ENCODE results near the gene BICDL2. TPM values are rescaled to one million over a fixed set of nuclear protein-coding genes. Genes with fewer than 3 reads are reported as not detected.

BICDL2 gene
- total RNA-seq, 2 experiments from 2014 or later = 0.77 to 0.92 TPM

DNA sequence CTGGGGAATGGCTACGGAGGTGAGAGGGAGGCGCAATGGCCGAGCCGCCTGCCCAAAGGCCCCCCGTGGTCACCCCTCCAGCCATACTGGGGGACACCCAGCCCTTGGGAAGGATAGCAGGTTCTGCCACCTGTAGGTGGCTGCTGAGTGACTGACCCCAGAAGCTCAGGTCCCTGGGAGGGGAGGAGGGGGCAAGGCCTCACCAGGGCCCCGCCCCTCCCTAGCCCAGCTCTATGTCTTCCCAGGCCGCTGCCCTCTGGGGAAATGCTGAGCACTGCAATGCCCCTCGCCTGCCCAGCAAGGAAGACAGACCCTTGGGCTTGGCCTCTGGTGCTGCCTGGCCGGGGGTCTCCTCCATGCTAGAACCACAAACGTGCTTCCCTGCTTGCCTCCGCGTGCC, 35.4 kb downstream of the BICDL2 start:
- CTCF ChIA-PET = interaction anchor here (1.5 to 5.8 kb wide), 3 partner anchors 28 to 128 kb away, joined by 3 to 85 read pairs (median 5); no protein-coding TSS in a partner anchor
- H3K27me3 Mint-ChIP-seq = peaks cover 3% of the 10 kb centered on the region
- H3K4me3 Mint-ChIP-seq = no peak overlapping the region
- no peaks in the 10 kb centered on the region for H3K9me3 Mint-ChIP-seq
- H3K36me3 Mint-ChIP-seq (ENCODE audit: low read depth) = no peaks in the 10 kb centered on the region
- H3K27ac Mint-ChIP-seq = no peak overlapping the region
- intact Hi-C loops (cut with micrococcal nuclease) = no loop called here
- ATAC-seq (no peak), DNase-seq (no peak)
- H3K4me1 Mint-ChIP-seq (ENCODE audit: low read depth) = no peaks in the 10 kb centered on the region
- no peak for TF ChIP-seq CTCF (IDR thresholded peaks at IDR 0.05)
- POLR2A ChIA-PET = interaction anchor here (0.8 to 1.1 kb wide), 3 partner anchors 29 to 116 kb away, joined by 3 to 4 read pairs (median 4); no protein-coding TSS in a partner anchor

DNA sequence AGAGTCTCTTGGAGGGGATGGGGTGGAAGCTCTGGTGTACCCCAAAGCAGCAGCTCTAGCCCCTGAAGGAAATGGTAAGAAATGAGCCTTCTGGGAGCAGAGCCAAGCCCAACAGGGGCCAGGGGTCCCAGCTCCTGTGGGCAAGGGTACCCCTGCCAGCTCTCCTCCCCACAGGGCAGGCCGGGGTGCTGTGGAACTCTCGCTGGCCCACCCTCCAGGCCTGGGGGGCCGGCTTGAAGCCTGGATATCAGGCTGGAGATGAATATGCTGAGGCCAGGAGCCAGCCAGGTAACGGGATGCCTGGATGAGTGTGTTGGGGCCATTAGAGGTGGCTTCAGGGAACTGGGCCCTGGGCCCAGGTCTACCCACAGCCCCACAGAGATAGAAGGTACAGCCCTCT, 36.2 kb downstream of the BICDL2 start:
- Mint-ChIP-seq H3K4me1 (ENCODE audit: low read depth) (no peaks in the 10 kb centered on the region), H3K27me3 (peaks cover 3% of the 10 kb centered on the region), H3K9me3 (no peaks in the 10 kb centered on the region), H3K4me3 (no peak overlapping the region), H3K36me3 (ENCODE audit: low read depth) (no peaks in the 10 kb centered on the region), H3K27ac (no peak overlapping the region)
- no peak for TF ChIP-seq CTCF (IDR thresholded peaks at IDR 0.05)
- DNase-seq (no peak), ATAC-seq (no peak)
- intact Hi-C loops (cut with micrococcal nuclease) = no loop called here
- ChIA-PET POLR2A (interaction anchor here (0.6 to 1.1 kb wide), 4 partner anchors 21 to 51 kb away, joined by 3 to 4 read pairs (median 3); no protein-coding TSS in a partner anchor), CTCF (interaction anchor here (5.8 kb wide), 1 partner anchor 29 kb away, joined by 85 read pairs; no protein-coding TSS in a partner anchor)

GRCh38 chr16:2999929-3000328, 36.8 kb downstream of the BICDL2 start:
- CTCF ChIA-PET = interaction anchor here (5.8 kb wide), 1 partner anchor 29 kb away, joined by 85 read pairs; no protein-coding TSS in a partner anchor
- no peak overlapping the region for H3K27ac Mint-ChIP-seq
- ATAC-seq = no peak
- no peak for TF ChIP-seq CTCF (IDR thresholded peaks at IDR 0.05)
- intact Hi-C loops (cut with micrococcal nuclease) = no loop called here
- H3K4me3 Mint-ChIP-seq = no peak overlapping the region
- POLR2A ChIA-PET = interaction anchor here (0.6 to 1.0 kb wide), 2 partner anchors 20 to 52 kb away, joined by 3 read pairs; no protein-coding TSS in a partner anchor
- no peaks in the 10 kb centered on the region for H3K4me1 Mint-ChIP-seq (ENCODE audit: low read depth)
- H3K9me3 Mint-ChIP-seq = no peaks in the 10 kb centered on the region
- H3K36me3 Mint-ChIP-seq (ENCODE audit: low read depth) = no peaks in the 10 kb centered on the region
- no peak for DNase-seq
- peaks cover 3% of the 10 kb centered on the region for H3K27me3 Mint-ChIP-seq

GRCh38 chr16:2996298-2996697, 40.4 kb downstream of the BICDL2 start:
- no peaks in the 10 kb centered on the region for H3K4me1 Mint-ChIP-seq (ENCODE audit: low read depth)
- H3K27me3 Mint-ChIP-seq = no peaks in the 10 kb centered on the region
- no peak for DNase-seq
- no peaks in the 10 kb centered on the region for H3K36me3 Mint-ChIP-seq (ENCODE audit: low read depth)
- ChIA-PET POLR2A (no interaction called here), CTCF (interaction anchor here (1.0 kb wide), 1 partner anchor 32 kb away, joined by 3 read pairs; no protein-coding TSS in a partner anchor)
- no peaks in the 10 kb centered on the region for H3K9me3 Mint-ChIP-seq
- H3K27ac Mint-ChIP-seq = no peak overlapping the region
- H3K4me3 Mint-ChIP-seq = no peak overlapping the region
- intact Hi-C loops (cut with micrococcal nuclease) = no loop called here
- no peak for TF ChIP-seq CTCF (IDR thresholded peaks at IDR 0.05)
- no peak for ATAC-seq

- no peaks in the 10 kb centered on the region for H3K4me1 Mint-ChIP-seq (ENCODE audit: low read depth)
- intact Hi-C loops (cut with micrococcal nuclease) = no loop called here
- no peaks in the 10 kb centered on the region for H3K36me3 Mint-ChIP-seq (ENCODE audit: low read depth)
- H3K9me3 Mint-ChIP-seq = no peaks in the 10 kb centered on the region
- DNase-seq (no peak), ATAC-seq (no peak)
- no peak overlapping the region for H3K27ac Mint-ChIP-seq
- no peaks in the 10 kb centered on the region for H3K27me3 Mint-ChIP-seq
- POLR2A ChIA-PET = no interaction called here
- TF ChIP-seq CTCF (IDR thresholded peaks at IDR 0.05) = no peak
- H3K4me3 Mint-ChIP-seq = no peak overlapping the region
- CTCF ChIA-PET = interaction anchor here (0.6 kb wide), 1 partner anchor 11 kb away, joined by 3 read pairs; no protein-coding TSS in a partner anchor
Observed at GRCh38 chr16:2992383-2993081, 44.2 kb downstream of the BICDL2 start.
